ENCODE results near the gene PPP6R2.

GRCh38 chr22:50401907-50402306 is 58.8 kb downstream of the PPP6R2 start:
- TF ChIP-seq, protein P1, sequence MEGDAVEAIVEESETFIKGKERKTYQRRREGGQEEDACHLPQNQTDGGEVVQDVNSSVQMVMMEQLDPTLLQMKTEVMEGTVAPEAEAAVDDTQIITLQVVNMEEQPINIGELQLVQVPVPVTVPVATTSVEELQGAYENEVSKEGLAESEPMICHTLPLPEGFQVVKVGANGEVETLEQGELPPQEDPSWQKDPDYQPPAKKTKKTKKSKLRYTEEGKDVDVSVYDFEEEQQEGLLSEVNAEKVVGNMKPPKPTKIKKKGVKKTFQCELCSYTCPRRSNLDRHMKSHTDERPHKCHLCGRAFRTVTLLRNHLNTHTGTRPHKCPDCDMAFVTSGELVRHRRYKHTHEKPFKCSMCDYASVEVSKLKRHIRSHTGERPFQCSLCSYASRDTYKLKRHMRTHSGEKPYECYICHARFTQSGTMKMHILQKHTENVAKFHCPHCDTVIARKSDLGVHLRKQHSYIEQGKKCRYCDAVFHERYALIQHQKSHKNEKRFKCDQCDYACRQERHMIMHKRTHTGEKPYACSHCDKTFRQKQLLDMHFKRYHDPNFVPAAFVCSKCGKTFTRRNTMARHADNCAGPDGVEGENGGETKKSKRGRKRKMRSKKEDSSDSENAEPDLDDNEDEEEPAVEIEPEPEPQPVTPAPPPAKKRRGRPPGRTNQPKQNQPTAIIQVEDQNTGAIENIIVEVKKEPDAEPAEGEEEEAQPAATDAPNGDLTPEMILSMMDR (IDR thresholded peaks at IDR 0.05), result no peak
- TF ChIP-seq EZH2 (IDR thresholded peaks at IDR 0.05), result no peak
